ENCODE data around the gene EIF4G1. TPM values are rescaled to one million over a fixed set of nuclear protein-coding genes. Genes with fewer than 3 reads are reported as not detected.
A peak's percentile ranks its signal among the peaks of the same experiment; 100 is the strongest.

EIF4G1 gene
- total RNA-seq, 1 donor from 2014 or later = 212 TPM

DNA sequence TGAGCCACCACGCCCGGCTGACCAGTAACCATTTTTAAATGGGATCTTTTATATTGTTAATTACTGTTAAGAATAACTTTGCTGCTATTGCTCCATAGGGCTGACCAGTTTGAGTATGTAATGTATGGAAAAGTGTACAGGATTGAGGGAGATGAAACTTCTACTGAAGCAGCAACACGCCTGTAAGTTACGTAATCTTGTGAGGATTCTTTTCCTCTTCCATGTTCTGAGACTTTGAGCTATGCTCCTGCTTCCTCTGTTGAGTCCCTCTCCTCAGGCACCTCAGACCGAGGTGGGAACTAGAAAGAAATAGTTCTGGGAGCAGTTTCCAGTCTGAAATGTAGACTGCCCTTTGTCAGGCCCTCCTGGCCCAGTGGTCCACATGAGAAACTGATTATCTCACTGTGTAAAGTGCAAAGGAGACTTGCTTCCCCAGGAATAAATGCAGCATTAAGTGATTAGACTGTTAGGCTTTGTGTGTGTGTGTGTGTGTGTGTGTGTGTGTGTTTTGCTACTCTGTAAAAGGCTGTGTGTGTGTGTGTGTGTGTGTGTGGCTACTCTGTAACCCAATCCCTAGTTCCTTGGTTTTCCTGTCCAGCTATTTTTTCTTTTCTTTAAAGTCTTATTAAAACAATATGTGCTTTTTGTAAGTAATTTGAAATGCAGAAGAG is 52.3 kb downstream of the EIF4G1 start:
- DNase-seq (ENCODE audit: low read depth in 2 of 2) = peak in 1 of 2 donors; percentile 55

DNA sequence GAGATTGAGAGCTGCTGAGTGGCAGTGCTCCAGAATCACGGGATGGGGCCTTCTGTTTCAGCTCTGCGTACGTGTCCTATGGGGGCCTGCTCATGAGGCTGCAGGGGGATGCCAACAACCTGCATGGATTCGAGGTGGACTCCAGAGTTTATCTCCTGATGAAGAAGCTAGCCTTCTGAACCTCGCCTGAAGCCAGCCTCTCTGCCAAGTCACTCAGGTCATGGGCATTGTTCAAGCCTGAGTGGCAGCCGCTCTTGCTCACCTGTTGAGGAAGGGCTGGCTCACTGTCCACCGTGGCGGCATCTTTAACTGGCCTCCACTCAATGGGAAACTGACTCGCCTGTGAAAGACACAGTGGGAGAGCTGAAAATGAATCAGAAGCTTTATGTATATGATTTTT is 53.7 kb downstream of the EIF4G1 start:
- peak in 1 of 2 donors; percentile 11 for DNase-seq (ENCODE audit: low read depth in 2 of 2)

DNA sequence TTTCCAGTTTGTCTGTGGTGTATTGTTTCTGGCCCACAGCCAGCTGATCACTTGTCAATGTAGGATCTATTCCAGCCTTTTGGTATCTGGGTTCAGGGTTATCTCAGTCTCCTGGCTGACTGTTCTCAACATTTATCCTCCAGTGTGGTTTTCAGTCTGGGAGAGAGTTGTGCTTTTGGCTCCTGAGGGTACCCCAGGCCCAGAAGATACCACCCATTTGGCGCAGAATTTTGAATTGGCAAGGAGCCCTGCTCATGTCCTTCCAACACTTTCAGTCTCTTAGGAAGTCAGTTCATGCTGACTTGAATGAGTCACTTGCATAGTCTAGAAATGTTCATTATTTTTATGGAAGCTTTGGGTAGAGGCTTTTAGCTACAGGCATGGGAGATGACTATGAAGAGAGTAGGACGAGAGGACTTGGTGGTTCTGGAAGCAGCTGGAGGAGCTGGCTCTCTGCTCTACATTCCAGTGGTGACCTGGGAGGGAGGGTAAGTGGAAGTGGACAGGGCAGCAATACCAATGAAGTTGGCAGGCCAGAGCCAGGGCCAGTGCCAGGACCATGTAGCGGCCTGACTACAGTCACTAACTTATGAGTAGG is 54.3 kb downstream of the EIF4G1 start:
- DNase-seq (ENCODE audit: low read depth in 2 of 2) = peak in 1 of 2 donors; percentile 77

DNA sequence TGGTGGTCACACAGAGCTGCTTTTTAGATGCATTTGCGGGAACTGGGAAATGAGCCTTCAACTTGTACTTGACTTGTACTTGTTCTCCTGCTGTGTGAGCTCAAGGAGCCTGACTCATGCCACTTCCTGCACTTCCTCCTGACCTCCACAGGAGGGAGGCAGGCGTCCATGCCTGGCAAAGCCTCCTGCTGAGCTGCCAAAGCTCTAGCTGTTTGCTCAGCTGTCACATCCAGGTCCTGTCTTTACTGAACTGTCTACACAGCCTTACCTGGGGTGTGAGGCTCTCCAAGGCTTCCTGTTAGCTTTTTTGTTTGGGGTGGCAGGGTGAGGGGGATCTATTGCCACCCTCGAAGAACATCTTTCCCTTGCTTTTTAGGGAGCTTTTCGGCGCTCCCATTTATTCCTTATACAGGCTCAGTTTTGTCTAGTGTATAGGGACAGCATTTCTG is 57.2 kb downstream of the EIF4G1 start:
- DNase-seq (ENCODE audit: low read depth in 2 of 2) = peak; percentile 62 to 87

DNA sequence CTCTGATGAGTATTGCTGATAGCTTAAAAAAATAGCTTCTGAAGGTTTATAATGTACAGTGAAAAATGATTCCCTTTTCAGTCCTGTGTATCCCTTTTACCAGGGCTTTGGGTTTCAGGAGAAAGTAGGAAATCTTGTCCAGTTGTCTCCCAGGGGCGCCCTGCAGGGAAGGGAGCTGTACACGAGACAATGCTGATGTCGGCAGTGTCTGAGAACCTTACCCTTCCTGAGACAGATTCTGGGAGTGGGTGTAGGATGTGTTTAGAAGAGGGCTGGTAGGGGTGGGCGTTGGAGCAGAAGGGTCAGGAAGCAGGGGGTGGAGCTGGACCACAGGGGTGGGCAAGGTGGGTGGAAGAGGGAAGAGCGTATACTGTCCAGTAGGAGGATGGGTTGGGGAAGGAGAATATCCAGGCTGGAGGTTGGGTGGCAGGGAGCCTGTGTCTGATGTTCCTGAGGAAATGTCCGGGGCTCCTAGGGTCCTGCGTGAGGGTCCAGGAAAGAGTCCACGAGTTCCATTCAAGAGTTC is 58.0 kb downstream of the EIF4G1 start:
- no peak for DNase-seq (ENCODE audit: low read depth in 2 of 2)

DNA sequence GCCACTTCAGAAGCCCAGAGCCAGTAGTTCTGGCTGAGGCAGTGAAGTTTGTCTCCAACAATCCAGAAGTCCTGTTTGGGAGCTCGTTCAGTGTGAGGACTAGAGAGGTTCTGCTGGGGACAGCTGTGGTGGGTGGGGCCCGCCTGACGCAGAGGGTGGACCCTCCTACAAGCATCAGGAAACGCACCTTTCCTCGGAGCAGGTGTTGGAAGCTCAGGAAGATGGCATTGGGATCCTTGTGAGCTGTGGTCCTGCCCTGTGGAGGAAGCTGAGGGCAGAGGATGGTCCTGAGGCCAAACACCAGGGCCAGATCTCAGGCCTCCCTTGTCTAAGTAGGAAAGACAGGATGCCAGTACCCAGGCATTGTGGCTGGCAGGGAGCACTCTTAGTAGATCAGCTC is 58.5 kb downstream of the EIF4G1 start:
- DNase-seq (ENCODE audit: low read depth in 2 of 2) = no peak

DNA sequence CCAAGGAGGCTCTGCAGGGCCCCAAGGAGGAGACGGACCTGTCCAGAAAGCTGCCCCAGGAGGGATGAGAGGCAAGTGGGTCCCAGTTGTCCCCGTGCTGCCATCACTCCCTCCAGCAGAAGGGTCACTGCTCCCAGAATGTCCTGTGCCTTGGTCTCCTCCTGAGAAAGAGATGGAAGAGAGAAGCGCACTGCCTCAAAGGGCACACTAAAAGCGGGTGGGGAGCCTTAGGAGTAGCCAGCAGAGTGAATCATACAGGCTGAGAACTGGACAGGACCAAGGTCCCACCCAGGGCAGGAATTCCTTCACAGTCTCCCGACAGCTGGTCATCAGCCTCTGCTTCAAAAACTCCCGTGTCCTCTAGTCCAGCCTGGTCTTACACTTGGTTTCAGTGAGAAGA is 59.0 kb downstream of the EIF4G1 start:
- DNase-seq (ENCODE audit: low read depth in 2 of 2) = no peak

DNA sequence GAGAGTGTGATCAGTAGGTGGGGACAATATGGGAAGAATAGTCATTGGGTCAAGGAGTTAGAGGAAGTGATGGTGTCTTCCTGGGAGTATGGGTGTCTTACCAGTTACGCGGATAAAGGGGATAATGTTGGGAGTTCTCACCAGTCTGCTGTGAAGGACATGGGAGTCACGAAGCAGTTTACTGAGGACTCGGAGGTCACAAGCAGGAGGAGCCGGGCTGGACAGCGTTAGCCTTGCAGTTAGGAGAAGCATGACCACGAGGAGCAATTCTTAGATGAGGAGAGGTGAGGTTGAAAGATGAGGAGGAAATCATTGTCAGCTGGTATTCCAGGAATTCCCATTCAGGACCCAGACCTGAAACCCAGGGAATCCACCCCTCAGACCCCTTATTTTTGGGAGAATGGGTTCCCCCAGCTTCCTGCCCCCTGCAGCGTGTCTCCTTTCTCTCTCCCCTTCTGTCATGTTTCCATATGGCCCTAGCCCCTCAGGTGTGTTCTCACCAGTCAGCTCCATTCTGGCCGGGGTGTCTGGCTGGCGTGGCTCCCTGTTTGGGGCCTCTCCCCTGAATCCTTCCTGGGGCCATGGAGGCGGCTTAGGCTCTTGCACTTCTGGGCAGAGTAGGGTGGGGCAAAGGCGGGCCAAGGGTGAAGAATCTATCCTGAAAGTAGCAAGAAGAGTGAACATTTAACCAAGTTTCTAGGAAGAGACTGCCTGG is 61.5 kb downstream of the EIF4G1 start:
- no peak for DNase-seq (ENCODE audit: low read depth in 2 of 2)

DNA sequence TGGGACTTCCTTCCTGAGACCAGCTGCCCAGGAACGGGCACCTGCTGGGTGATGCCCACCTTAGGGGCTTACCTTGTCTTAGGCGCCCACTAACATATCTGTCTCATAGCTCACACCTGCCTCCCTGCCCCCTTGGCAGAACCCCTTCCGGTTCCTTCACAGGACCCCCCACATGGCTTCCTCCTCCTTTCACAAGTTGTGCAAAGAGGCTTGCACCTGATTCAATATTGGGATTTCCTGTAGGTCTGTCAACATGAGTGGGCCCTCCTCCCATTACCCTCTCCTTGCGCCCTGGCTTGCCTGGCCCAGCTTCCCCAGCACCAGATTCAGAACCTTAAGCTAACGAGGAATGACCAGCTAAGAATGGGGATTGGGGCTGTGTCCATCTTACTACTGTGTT is 63.0 kb downstream of the EIF4G1 start:
- no peak for DNase-seq (ENCODE audit: low read depth in 2 of 2)

DNA sequence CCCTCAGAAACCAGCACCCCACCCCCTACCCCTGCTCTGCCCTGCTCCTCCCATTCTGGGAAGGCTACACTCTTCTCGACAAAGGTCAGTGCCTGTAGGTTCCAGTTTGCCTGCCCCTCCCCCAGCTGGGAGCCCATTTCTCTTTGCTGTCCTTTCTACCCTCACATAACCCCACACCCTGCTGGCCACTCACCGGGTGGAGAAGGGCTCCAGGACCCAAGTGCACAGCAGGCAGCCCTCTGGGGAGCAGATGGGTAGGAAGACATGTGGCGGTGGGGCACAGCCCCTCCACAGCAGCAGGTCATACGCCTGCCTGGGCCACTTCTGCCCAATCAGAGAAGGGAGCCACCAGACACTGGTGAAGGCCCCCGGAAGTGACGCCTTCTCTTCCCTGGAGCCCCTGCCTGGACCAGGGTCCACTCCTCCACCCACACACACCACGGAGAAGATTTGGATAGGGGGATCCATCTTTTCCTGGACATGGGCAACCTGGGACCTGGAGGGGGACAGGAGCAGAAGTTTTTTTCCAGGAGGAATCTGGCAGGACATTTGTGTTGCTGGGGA is 63.6 kb downstream of the EIF4G1 start, which contains the start of gene THPO:
Gene THPO (minus strand): TSS at position 326 of the 564 bp plus-strand sequence. CDS start 1,948 bp downstream, outside the sequence.
- DNase-seq (ENCODE audit: low read depth in 2 of 2) = no peak

DNA sequence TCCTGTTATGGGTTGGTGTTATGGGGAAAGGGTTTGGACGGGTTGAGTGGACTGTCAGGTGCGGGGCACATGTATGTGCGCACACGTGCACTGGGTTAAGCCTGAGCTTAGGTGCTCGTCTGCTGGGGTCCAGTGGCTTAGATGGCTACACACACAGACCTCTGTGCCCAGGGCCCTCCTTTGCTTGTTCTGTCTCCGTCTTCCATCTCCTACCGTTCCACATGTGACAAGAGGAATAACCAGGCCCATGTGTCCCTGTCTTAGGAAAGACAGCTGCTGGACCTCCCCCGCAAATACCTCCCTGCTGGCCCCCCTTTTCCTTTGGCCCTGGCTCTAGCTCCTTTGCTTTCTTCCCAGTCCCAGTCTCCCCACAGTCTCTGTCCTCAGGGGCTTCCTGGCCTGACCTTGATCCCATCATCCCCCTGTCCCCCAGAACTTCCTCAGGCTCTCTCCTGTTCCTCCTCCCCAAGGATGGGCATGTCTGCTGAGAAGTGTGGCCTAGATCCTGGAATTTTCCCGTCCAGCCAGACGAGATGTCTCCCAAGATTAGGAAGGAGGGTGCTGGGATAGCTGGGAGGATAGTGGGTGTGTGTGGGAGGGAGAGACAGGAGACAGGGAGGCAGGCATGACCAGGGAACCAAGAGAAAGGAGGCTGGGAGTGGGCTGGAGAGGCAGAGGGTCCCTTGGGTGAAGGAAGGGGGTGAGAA is 64.4 kb downstream of the EIF4G1 start:
- DNase-seq (ENCODE audit: low read depth in 2 of 2) = no peak

DNA sequence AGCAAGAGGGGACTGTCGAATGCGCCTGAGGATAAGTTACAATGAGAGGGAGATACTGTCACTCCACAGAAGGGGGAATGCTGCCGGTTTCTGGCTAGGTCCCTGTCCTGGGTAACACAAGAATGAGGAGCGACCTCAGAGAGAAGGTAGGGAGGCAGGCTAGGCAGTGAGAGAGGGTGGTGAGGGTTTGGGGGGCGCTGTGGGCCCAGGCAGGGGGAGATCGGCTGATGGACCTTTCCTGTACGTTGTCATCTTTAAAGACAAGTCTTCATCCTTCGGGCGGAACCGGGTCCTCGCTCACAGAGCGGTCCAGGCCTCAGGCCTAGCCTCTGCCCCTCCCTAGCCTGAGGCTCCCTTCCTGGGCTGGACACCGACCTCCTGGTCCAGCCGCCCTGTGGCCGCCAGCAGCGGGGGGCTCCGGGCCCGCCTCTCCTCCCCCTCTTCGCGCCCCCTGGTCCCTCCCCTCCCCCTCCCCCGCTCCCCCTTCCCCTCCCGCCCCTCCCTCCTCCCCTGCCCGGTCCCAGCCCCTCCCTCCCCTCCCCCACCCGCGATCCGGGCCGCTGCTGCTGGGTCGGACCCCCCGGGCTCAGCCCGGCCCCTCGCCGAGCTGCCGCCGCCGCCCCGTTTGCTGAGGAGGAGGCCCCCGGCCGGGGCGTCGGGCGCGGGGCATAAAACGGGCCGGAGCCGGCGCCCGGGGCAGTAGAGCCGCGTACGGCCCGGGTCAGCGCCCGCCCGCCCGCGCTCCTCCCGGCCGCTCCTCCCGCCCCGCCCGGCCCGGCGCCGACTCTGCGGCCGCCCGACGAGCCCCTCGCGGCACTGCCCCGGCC is 65.2 kb downstream of the EIF4G1 start, which contains the start of gene CHRD:
Gene CHRD (plus strand): TSS at position 697 of the 827 bp plus-strand sequence. CDS start 265 bp downstream, outside the sequence.
- no peak for DNase-seq (ENCODE audit: low read depth in 2 of 2)

DNA sequence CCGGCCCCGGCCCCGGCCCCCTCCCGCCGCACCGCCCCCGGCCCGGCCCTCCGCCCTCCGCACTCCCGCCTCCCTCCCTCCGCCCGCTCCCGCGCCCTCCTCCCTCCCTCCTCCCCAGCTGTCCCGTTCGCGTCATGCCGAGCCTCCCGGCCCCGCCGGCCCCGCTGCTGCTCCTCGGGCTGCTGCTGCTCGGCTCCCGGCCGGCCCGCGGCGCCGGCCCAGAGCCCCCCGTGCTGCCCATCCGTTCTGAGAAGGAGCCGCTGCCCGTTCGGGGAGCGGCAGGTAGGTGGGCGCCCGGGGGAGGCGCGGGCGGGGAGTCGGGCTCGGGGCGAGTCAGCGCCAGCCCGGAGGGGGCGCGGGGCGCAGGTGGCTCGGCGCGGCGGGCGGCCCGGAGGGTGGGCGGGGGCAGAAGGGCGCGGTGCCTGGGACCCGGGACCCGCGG is 65.8 kb downstream of the EIF4G1 start:
- peak in 1 of 2 donors; percentile 50 for DNase-seq (ENCODE audit: low read depth in 2 of 2)

DNA sequence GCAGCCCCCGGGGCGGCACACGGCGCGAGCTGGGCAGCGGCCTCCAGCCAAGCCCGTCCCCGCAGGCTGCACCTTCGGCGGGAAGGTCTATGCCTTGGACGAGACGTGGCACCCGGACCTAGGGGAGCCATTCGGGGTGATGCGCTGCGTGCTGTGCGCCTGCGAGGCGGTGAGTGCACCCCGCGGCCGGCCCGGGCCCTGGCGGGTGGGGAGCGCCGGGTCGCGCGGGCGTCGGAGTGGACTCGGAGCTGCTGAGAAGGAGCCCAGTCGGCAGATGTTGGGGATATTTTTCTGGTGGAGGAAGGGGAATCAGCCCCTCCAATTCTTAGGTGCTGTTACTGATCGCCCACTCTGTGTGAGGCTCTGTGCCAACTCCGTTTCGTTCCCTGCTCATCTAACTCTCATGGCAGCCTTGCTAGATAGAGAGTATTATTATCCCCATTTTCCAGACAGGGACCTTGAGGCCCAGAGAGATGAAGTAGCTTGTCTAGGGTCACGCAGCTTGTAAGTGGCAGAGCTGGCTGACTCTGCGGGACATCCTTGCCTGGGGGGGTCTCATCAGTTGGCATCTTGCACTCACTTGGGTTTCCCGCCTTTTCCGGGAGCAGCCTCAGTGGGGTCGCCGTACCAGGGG is 66.3 kb downstream of the EIF4G1 start:
- DNase-seq (ENCODE audit: low read depth in 2 of 2) = no peak

DNA sequence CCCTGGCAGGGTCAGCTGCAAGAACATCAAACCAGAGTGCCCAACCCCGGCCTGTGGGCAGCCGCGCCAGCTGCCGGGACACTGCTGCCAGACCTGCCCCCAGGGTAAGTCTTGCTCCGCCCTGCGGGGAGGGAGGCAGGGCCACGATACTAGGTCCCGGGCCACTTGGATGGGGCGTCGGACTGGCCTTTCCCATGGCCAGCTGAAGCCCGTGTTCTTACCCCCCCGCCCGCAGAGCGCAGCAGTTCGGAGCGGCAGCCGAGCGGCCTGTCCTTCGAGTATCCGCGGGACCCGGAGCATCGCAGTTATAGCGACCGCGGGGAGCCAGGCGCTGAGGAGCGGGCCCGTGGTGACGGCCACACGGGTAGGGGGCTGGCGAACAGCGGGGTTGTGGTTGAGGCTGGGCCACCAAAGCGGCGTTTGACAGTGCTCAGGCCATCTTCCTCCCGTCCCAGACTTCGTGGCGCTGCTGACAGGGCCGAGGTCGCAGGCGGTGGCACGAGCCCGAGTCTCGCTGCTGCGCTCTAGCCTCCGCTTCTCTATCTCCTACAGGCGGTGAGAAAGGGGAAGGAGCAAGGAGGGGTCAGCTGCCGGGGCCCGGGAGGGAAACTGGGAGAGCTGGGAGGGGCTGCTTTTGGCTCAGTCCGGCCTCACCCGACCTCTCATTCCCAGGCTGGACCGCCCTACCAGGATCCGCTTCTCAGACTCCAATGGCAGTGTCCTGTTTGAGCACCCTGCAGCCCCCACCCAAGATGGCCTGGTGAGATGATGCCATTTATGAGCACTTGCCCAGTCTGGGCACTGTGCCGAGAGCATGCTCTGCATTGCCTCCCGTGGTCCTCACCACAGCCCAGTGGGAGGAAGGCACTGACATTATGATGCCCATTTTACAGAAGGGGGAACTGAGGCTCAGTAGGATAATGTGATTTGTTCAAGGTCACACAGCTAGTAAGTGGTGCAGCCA is 67.1 kb downstream of the EIF4G1 start:
- DNase-seq (ENCODE audit: low read depth in 2 of 2) = no peak

DNA sequence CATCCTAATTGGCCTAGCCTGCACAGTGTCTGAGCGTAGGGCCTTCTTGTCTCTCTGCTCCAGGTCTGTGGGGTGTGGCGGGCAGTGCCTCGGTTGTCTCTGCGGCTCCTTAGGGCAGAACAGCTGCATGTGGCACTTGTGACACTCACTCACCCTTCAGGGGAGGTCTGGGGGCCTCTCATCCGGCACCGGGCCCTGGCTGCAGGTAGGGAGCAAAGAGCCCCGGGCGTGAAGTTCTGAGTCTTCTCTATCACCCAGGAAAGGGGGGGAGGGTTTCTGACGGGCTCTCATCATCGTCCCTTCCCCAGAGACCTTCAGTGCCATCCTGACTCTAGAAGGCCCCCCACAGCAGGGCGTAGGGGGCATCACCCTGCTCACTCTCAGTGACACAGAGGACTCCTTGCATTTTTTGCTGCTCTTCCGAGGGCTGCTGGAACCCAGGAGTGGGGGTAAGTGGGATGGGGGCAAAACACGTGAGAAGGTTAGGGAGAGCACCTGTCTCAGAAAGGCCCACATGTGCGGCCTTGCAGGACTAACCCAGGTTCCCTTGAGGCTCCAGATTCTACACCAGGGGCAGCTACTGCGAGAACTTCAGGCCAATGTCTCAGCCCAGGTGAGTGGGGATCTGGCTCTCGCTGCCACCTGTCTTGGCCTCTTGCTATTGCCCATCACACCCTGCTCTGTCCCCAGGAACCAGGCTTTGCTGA is 68.1 kb downstream of the EIF4G1 start:
- DNase-seq (ENCODE audit: low read depth in 2 of 2) = no peak

DNA sequence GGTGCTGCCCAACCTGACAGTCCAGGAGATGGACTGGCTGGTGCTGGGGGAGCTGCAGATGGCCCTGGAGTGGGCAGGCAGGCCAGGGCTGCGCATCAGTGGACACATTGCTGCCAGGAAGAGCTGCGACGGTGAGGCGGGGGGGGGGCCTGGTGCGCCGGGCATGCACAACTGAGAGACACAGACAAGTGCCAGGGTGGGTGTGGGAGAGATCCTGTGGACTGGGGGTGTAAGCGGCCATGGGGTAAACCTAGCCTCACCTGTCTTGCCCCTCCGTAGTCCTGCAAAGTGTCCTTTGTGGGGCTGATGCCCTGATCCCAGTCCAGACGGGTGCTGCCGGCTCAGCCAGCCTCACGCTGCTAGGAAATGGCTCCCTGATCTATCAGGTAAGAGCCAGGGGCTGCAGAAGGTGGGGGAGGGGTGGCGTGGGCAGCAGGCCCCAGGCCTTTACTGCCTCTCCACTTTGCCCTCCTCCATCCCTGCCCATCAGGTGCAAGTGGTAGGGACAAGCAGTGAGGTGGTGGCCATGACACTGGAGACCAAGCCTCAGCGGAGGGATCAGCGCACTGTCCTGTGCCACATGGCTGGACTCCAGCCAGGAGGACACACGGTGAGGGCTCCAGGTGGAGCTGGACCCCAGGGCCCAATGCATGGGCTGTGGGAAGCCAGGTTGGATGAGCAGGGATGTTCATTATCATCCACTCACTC is 68.8 kb downstream of the EIF4G1 start:
- no peak for DNase-seq (ENCODE audit: low read depth in 2 of 2)

Data from dermis microvascular lymphatic vessel endothelial cell (primary cell).